NCI-H1048 (cell line): ENCODE measurements around the gene KITLG.
"Not testable (repeated sequence)": the region's sequence is repeated elsewhere in the genome, so short reads cannot be mapped to it uniquely, and the experiment has no call there.

ENCODE experiments used
- DNase-seq: peaks from one replicate; lab custom pipeline; 2025; lab: John Stamatoyannopoulos, UW

Gene KITLG, protein sequence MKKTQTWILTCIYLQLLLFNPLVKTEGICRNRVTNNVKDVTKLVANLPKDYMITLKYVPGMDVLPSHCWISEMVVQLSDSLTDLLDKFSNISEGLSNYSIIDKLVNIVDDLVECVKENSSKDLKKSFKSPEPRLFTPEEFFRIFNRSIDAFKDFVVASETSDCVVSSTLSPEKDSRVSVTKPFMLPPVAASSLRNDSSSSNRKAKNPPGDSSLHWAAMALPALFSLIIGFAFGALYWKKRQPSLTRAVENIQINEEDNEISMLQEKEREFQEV

DNA sequence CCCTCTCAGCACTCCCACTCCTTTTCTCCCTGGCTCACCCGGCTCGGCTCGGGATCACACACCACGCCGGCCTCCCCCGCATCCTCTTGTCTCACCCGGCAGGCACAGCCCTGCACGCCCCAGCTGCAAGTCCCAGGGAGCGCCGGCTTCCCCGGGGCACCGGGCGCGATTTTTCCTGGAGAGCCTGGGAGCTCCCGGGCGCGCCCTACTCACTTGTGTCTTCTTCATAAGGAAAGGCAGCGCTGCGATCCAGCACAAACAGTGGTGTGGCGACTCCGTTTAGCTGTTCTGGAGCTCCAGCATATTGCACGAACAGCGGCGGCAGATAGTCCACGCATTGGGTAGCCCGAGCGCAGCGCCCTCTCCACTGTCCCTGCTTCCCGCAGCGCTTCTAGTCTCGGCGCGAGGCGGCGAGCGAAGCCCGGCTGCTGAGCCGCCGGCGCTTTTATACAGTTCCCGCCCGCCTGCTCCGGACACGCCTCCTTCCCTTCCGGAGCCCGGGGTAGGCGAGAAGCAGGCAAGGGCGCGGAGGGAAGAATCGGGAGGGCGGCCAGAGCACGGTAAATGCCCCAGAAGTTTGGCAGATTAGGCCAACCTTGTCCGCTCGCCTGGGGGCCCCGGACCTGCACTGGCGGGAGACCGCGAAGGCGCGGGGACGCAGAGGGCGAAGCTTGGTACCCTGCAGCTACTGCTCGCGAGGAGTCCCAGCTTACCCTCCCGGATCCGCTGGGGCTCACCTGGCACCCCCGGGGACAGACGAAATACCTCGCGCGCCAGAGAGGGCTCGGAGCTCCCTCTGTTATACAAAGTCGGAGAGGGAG, at the start of gene KITLG:
Gene KITLG, minus strand, starts transcription at position 421 of the 821 bp plus-strand sequence. Its CDS starts 193 bp downstream, at position 228.
- peak; percentile 57 for DNase-seq

DNA sequence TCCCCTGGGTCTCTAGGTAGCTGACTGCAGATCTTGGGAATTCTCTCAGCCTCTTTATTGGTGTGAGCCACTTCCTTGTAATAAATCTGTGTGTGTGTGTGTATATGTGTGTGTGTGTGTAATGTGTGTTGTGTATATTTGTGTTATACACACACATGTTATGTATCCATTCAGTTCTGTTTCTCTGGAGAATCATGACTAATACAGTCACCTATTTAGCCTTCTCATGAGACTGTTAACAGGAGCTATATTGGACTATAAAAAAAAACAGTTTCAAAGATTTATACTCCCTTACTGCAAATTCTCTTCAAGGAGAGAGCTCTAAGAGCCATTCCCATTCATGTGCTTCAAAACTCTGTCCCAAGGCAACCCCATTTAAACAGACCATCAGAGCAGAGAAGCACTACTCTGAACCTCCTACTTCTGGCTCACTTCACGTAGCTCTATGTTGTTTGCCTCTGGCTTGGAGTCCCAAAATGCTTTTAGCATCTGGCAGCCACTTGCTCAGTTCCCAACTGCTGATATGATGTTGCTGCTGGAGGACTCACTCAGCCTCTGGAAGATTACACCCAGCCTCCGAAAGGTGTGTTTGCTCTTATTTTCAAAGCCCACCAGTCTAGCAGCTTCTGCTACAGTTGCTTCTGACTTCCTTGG, 48.7 kb upstream of the KITLG start:
- DNase-seq, result no peak

GRCh38 chr12:88628035-88628434, 47.8 kb upstream of the KITLG start:
- not testable (repeated sequence) for DNase-seq

DNA sequence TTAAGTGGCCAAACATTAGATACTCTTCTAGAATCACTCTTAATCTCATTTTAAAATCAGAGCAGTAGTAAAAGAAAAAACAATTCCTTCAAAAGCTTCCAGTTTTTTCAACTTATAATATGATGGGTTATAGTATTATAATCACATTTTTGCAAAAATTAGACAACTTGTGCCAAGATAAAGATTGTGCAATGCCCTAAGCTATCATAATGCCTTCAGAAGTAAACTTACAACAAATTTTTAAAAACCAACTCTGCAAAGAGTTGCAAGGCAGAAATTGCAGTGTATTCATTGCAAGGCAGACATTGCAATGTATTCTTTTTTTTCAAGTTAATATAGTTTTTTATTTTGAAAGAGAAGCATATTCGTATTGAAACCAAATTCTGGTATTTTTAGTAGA, 47.2 kb upstream of the KITLG start:
- no peak for DNase-seq

GRCh38 chr12:88625356-88625755, 45.1 kb upstream of the KITLG start:
- no peak for DNase-seq

DNA sequence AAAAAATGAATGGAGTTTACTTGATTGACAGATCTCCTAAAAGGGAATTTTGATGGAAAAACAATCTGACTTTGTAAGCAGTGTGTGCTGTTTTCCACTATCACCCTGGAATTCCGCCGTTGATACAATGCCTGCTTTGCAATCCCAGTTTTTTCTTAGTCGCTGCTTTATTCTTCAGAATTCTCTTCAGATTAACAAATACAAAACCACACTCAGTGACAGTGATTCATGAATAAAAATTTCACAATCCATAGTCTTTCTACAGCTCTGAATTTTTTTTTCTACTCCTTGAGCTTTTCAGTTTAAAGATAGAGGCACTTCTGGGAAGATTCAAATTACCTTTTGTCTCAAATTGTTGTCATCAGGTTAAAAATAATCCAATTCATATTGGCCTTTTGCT, 44.6 kb upstream of the KITLG start:
- no peak for DNase-seq

GRCh38 chr12:88623777-88624548, 43.7 kb upstream of the KITLG start:
- no peak for DNase-seq

GRCh38 chr12:88617352-88617751, 37.1 kb upstream of the KITLG start:
- DNase-seq, result no peak

GRCh38 chr12:88615490-88615889, 35.2 kb upstream of the KITLG start:
- no peak for DNase-seq

GRCh38 chr12:88604646-88605045, 24.4 kb upstream of the KITLG start:
- DNase-seq, result no peak

- no peak for DNase-seq
These were observed 20.0 kb upstream of the KITLG start for GRCh38 chr12:88600272-88600671.

- no peak for DNase-seq
These were observed 17.1 kb upstream of the KITLG start for GRCh38 chr12:88597365-88597764.

DNA sequence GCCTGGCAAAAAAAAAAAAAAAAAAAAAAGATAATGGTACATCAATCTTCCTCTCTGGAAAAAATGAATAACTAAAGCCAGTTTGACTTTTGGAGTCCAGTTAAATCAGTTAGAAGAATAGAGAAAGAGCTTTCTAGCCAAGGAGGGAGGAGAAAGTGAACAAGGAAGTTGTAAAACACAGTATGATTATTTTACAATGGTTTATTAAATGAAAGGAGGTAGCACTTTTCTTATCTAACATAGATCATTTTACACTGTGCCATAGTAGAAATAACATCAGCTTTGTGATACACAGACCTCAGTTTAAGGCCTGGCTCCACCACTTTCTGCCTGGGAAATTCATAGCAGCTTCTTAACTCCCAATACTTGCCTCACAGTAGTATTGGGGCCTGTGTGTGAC, 15.4 kb upstream of the KITLG start:
- DNase-seq, result no peak

DNA sequence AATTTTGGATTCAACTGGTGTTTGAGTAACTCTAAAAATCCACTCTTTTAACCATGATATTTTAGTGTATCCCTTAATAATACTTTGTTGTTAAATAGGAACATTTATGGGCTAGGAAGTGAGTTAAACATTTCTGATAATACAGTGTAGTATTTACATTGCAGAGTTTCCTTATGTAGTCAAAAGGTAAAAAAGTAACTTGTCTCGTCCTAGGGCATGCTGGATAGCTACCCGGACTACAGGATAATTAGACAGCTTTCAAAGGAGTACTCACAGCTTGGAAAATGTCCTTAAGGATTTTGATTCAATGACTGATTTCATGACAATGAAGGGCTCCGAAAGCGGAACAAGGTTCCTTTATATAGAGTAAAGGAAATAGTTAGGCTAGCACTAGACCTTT, 14.5 kb upstream of the KITLG start:
- no peak for DNase-seq

GRCh38 chr12:88591343-88591742, 11.1 kb upstream of the KITLG start:
- DNase-seq, result no peak

DNA sequence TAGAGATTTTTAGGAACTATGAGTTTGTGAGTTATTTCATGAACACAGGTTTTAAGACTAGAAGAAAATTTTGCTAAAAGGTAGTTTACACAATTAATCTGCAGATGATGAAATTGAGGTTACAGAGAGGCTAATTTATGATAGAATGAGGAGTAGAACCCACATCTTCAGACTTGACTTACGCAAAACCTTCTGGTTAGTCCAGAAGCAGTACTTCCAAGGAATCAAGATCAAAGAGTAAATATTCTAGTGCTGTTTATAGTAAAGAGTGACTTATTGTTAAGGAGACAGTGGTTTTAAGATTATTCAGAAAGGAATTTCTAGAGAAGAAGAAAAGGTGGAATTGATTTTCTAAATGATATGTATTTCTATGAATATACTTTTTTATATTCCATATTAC, 10.6 kb upstream of the KITLG start:
- no peak for DNase-seq

- DNase-seq, result no peak
These were observed 4.8 kb upstream of the KITLG start for GRCh38 chr12:88585077-88585476.

DNA sequence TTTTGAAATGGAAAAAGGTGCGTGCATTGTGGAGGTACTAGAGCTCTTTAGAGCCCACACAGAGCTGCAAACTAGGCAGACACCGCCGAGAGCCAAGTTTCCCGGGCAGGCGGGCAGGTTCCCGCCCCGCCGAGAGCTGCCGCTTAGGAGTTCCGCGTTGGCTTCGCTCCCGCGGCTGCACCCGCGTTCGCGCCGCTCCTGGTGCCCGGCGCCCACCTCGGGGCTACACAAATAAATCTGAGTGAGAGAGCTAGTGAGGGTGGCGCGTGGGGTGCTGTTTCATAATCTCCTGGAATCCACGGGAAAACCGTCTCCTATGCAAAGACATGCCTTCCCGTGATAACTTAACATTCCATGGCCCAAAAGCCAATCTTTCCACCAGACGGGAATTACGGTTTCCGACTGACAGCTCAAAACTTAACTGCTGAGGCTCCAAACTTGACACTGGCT, 645 bp downstream of the KITLG start:
- no peak for DNase-seq

GRCh38 chr12:88579161-88579517, 1.1 kb downstream of the KITLG start:
- DNase-seq, result no peak

GRCh38 chr12:88578276-88579160, 1.8 kb downstream of the KITLG start:
- DNase-seq, result no peak

- no peak for DNase-seq
These were observed 2.7 kb downstream of the KITLG start for GRCh38 chr12:88577537-88577936.
